ENCODE measurements around the gene NSUN6.

The NSUN6 gene

DNA sequence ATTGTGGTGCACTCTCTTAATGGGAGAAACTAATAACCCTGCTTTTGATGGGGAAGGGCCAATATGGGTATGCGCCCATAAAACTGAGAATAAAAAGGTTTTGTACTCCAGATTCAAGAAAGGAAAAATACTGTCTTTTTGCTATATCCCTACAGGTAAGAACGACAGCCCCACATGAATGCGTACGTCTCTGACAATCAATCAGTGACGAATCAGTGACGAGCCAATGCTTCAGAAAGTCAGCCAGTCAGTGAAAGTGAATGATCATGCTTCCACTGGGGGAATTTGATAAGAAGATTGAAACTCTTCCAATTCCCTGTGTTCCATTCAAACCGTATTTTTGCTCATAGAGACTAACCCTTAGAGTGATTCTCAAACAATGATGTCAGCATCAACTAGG, 34.2 kb upstream of the NSUN6 start:
- DNase-seq (ENCODE audit: low spot score): no peak
- TF ChIP-seq, protein P1, sequence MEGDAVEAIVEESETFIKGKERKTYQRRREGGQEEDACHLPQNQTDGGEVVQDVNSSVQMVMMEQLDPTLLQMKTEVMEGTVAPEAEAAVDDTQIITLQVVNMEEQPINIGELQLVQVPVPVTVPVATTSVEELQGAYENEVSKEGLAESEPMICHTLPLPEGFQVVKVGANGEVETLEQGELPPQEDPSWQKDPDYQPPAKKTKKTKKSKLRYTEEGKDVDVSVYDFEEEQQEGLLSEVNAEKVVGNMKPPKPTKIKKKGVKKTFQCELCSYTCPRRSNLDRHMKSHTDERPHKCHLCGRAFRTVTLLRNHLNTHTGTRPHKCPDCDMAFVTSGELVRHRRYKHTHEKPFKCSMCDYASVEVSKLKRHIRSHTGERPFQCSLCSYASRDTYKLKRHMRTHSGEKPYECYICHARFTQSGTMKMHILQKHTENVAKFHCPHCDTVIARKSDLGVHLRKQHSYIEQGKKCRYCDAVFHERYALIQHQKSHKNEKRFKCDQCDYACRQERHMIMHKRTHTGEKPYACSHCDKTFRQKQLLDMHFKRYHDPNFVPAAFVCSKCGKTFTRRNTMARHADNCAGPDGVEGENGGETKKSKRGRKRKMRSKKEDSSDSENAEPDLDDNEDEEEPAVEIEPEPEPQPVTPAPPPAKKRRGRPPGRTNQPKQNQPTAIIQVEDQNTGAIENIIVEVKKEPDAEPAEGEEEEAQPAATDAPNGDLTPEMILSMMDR (IDR thresholded peaks at IDR 0.05): no peak

DNA sequence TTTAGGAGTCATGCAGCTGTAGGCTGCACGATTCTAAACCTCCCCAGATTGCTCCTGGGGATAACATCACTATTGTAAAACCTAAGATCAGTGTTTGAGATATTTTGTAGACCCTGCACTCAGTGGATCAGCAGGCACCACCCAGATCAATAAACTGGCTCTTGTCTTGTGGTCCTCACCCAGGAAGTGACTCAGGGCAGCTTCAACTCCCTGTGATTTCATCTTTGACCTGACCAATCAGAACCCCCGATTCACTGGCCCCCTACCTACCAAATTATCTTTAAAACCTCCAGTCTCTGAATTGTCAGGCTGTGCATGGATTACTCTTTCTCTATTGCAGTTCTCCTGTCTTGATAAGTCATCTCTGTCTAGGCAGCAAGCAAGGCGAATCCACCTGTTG, 33.6 kb upstream of the NSUN6 start:
- DNase-seq (ENCODE audit: low spot score): no peak
- TF ChIP-seq, protein P1 (IDR thresholded peaks at IDR 0.05): no peak
- no peak overlapping the region for H3K27ac ChIP-seq
- no peak overlapping the region for H3K4me3 ChIP-seq

More for the DNA sequence above, 34.2 kb upstream of the NSUN6 start:
- H3K4me3 ChIP-seq: no peak overlapping the region
- no peak overlapping the region for H3K27ac ChIP-seq

DNA sequence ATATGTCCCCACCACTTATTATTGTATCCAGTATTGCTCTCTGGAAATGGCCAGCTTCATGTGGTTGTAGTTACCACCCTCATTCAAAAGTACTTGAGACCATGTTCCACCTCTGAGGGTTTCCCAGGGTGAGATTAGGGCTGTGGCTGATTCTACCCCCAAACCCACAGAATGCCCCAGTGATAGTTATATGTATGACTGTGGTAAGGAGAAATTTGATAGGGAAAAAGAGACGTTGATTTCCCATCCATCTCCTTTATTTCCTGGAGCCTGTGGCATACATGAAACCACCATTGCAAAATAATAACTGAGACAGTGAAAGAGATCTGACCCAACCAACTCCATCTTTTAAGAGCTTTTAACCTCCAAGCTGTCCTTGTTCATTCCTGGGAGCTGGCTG, 33.0 kb upstream of the NSUN6 start:
- Histone ChIP-seq H3K4me3 (no peak overlapping the region), H3K27ac (no peak overlapping the region)
- DNase-seq (ENCODE audit: low spot score): no peak
- TF ChIP-seq, protein P1 (IDR thresholded peaks at IDR 0.05): no peak

DNA sequence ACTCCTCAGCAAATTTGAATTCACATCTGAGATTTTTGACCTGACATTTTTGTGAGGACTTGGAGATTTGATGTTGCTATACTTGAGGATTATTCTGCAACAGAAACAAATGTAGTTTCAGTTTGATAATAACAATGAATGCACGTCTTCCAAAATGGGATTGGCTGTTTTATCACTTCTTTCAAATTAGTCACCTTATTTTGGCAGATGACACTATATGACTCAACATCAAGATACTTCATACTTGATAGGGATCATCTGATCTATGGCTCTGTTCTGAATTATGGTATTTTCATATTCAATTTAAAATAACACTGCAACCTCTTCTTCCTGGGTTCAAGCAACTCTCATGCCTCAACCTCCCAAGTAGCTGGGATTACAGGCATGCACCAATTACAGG, 32.0 kb upstream of the NSUN6 start:
- DNase-seq (ENCODE audit: low spot score): no peak
- no peak overlapping the region for H3K4me3 ChIP-seq

DNA sequence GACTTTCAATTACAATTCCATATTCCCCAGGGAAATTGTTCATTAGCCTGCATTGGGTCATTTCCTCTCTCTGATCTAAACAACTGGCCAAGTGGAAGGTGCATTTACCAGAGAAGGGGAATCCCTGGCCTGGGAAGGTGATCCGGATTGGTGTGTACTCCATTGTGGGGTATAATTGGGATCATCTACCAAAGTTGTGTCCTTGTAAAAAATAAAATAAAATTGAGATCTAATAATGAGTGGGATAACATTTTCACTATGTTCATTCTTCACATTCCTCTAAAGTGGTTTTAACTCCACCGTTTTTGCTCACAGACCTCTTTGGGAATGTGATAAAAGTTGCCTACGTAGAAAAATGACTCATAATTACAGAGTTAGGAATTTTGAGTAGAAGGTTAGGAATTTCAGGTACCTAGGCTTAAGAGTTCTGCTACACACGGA, 30.6 kb upstream of the NSUN6 start:
- Histone ChIP-seq H3K4me3 (no peak overlapping the region), H3K27ac (no peak overlapping the region)
- DNase-seq (ENCODE audit: low spot score): no peak
- TF ChIP-seq, protein P1 (IDR thresholded peaks at IDR 0.05): no peak

More for the DNA sequence above, 32.0 kb upstream of the NSUN6 start:
- no peak overlapping the region for H3K27ac ChIP-seq
- TF ChIP-seq, protein P1 (IDR thresholded peaks at IDR 0.05): no peak

DNA sequence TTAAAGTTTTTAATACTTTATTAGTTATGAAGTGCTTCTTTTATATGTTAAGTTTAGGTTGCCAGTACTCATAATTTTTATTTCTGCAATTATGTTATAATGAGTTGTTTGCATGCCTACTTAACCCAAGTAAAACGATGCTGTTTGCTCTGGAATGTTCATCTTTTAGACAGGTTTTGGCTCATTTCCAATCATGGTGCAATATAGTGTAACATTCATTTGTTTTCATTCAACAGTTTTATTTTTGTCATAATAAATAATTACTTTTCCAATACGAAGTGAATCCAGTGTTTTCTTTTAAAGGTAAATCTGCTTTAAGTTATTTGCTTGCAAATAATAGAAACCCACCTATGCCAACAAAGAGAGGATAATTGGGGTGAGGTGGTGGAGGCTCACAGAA, 30.0 kb upstream of the NSUN6 start:
- H3K4me3 ChIP-seq: no peak overlapping the region
- DNase-seq (ENCODE audit: low spot score): no peak
- TF ChIP-seq, protein P1 (IDR thresholded peaks at IDR 0.05): no peak
- no peak overlapping the region for H3K27ac ChIP-seq

DNA sequence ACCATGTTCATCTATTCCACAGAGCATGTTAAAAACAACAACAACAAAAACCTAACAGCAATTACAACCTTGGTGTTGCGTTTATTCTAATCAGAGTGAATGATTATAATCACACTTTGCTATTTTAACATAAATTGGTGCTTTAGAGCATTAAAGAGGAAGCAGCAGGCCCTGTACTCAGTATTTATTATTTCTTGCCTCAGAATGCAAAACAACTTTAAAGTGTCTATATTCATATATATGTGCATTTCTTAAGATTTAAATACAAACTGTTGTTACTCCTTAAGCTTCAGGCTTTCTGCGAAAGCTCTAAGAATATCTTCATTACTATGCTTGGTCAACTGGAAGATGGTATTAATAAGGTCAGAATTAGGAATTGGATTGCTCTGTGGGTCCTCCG, 29.4 kb upstream of the NSUN6 start:
- DNase-seq (ENCODE audit: low spot score): no peak
- no peak overlapping the region for H3K4me3 ChIP-seq
- TF ChIP-seq, protein P1 (IDR thresholded peaks at IDR 0.05): no peak
- no peak overlapping the region for H3K27ac ChIP-seq

Measured in coronary artery (tissue), 2 donors.